HL-60 (cell line): Measurements from ENCODE around the gene TMCO6.
A peak's percentile ranks its signal among the peaks of the same experiment; 100 is the strongest.

ENCODE experiments used
- DNase-seq, 2 experiments: peaks; one replicate each; pipeline ENCODE4 v3.0.0-alpha.2; 2010 to 2020; ENCODE audit warnings: low read depth in 1 of 2, low spot score in 1 of 2
- H3K27ac ChIP-seq: fragments of 250-450 bp; sonication (Bioruptor Pico); replicated peaks from 2 replicates; pipeline ENCODE4 v1.5.1; 2020; ENCODE audit warnings: mild to moderate bottlenecking, moderate library complexity
- H3K27me3 ChIP-seq: fragments of 250-450 bp; sonication (Bioruptor Pico); 2 replicates; pipeline ENCODE4 v1.5.1; 2021; ENCODE audit warnings: mild to moderate bottlenecking, moderate library complexity; ENCODE audit not compliant: insufficient read depth, poor library complexity, severe bottlenecking
- H3K4me3 ChIP-seq: replicated peaks from 2 replicates; pipeline ENCODE4 v1.5.1; 2011; ENCODE audit warnings: mild to moderate bottlenecking, control low read depth, low read length; ENCODE audit not compliant: insufficient read depth
- GABPA ChIP-seq: IDR thresholded peaks from 2 replicates; pipeline ENCODE4 v1.6.1; 2012; ENCODE audit warnings: low read depth
- POLR2AphosphoS5 ChIP-seq: IDR thresholded peaks from 2 replicates; pipeline ENCODE4 v1.6.1; 2012; ENCODE audit warnings: low read depth
- SPI1 ChIP-seq: IDR thresholded peaks from 2 replicates; pipeline ENCODE4 v1.6.1; 2012; ENCODE audit warnings: low read depth, mild to moderate bottlenecking, borderline replicate concordance
- TF ChIP-seq, protein P1 (sequence below): IDR thresholded peaks from 2 replicates; pipeline ENCODE4 v1.6.1; 2012; ENCODE audit warnings: low read depth; ENCODE audit not compliant: insufficient replicate concordance
- TF ChIP-seq, protein P2 (sequence below): IDR thresholded peaks from one replicate; pipeline ENCODE4 v1.5.1; 2011; ENCODE audit warnings: low read length, control low read depth, inconsistent platforms; ENCODE audit not compliant: insufficient read depth

TMCO6 gene

DNA sequence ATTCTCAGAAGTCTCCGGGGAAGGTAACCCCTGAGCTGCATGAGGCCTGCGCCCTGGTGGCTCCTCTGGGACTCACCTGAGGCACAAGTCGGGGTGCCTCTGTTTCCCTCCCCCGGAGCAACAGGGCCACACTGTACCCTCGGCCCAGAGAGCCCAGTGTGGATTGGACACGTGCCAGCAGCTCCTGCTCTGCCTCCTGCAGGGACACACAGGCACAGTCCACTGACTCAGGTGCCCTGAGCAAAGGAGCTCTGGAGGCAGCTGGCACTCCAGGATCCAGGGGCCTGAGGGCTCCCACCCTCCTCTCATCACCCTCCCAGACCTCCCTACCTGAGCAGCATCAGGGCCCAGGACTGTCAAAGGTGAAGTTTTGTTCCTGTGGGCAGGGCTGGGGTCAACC lies 45.1 kb upstream of the TMCO6 start:
- DNase-seq = no peak

DNA sequence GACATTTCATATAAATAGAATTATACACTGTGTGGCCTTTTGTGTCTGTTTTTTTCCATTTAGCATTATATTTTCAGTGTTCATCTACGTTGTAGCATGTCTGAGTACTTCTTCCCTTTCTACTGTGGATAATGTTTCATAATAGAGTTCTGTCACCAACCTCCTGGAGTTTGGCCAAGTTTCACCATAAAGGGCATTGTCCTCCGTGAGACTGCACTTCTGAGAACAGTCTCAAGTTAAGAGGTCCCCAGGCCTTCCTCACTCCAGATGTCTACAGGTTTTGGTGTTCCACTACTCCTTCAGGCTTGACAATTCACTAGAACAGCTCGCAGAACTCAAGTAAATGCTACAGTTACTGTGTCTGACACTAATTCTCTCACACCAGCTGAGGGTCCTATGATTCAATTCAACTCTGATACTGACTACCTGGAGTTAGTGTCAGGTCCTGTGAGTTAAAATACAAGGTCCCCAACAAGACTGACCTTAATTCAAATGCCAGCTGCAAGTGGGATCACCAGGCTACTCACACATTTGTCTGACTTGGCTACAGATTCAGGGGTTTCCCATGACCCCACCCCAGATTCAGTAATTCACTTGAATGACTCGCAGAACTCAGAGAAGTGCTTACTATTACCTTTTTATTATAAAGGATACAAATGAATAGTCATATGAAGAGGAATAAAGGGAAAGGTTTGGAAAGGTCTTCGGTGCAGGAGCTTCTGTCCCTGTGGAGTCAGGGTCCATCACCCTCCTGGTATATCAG lies 43.5 kb upstream of the TMCO6 start:
- Histone ChIP-seq H3K4me3 (no peak overlapping the region), H3K27me3 (no peaks in the 10 kb centered on the region), H3K27ac (peak overlapping the region; percentile 59)
- TF ChIP-seq, protein P1, sequence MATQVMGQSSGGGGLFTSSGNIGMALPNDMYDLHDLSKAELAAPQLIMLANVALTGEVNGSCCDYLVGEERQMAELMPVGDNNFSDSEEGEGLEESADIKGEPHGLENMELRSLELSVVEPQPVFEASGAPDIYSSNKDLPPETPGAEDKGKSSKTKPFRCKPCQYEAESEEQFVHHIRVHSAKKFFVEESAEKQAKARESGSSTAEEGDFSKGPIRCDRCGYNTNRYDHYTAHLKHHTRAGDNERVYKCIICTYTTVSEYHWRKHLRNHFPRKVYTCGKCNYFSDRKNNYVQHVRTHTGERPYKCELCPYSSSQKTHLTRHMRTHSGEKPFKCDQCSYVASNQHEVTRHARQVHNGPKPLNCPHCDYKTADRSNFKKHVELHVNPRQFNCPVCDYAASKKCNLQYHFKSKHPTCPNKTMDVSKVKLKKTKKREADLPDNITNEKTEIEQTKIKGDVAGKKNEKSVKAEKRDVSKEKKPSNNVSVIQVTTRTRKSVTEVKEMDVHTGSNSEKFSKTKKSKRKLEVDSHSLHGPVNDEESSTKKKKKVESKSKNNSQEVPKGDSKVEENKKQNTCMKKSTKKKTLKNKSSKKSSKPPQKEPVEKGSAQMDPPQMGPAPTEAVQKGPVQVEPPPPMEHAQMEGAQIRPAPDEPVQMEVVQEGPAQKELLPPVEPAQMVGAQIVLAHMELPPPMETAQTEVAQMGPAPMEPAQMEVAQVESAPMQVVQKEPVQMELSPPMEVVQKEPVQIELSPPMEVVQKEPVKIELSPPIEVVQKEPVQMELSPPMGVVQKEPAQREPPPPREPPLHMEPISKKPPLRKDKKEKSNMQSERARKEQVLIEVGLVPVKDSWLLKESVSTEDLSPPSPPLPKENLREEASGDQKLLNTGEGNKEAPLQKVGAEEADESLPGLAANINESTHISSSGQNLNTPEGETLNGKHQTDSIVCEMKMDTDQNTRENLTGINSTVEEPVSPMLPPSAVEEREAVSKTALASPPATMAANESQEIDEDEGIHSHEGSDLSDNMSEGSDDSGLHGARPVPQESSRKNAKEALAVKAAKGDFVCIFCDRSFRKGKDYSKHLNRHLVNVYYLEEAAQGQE = no peak
- no peak for TF ChIP-seq GABPA
- peak; percentile 40; the same call in 1 of the 2 replicates for TF ChIP-seq SPI1
- TF ChIP-seq, protein P2, sequence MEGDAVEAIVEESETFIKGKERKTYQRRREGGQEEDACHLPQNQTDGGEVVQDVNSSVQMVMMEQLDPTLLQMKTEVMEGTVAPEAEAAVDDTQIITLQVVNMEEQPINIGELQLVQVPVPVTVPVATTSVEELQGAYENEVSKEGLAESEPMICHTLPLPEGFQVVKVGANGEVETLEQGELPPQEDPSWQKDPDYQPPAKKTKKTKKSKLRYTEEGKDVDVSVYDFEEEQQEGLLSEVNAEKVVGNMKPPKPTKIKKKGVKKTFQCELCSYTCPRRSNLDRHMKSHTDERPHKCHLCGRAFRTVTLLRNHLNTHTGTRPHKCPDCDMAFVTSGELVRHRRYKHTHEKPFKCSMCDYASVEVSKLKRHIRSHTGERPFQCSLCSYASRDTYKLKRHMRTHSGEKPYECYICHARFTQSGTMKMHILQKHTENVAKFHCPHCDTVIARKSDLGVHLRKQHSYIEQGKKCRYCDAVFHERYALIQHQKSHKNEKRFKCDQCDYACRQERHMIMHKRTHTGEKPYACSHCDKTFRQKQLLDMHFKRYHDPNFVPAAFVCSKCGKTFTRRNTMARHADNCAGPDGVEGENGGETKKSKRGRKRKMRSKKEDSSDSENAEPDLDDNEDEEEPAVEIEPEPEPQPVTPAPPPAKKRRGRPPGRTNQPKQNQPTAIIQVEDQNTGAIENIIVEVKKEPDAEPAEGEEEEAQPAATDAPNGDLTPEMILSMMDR = no peak
- peak; percentile 68 for TF ChIP-seq POLR2AphosphoS5
- DNase-seq = peak; percentile 93 to 97

More for the DNA sequence above, 45.1 kb upstream of the TMCO6 start:
- Histone ChIP-seq H3K4me3 (no peak overlapping the region), H3K27me3 (no peaks in the 10 kb centered on the region), H3K27ac (no peak overlapping the region)
- TF ChIP-seq, protein P1 = no peak
- no peak for TF ChIP-seq SPI1
- TF ChIP-seq POLR2AphosphoS5 = no peak
- TF ChIP-seq, protein P2 = no peak
- no peak for TF ChIP-seq GABPA

DNA sequence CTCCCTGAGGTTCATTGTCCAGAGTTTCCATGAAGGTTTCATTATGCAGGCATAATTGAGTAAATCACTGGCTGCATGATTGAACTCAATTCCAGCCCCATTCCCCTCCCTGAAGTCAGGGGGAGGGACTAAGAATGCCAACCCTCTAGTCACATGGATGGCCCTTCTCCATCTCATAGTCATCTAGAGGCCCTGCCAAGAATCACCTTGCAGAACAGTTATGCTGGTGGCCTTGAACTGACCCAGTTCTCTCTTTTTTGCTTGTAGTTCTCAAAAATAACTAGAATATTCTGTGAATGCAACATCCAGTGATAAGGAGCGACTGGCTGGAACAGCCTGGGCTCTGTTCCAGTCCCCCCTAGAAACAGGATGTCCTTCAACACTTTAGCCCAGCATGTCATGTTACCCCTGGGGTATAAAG lies 42.9 kb upstream of the TMCO6 start:
- Histone ChIP-seq H3K27ac (peak overlapping the region; percentile 59; the same call in 1 of the 2 replicates), H3K27me3 (no peaks in the 10 kb centered on the region), H3K4me3 (no peak overlapping the region)
- TF ChIP-seq SPI1 (no peak), POLR2AphosphoS5 (no peak), GABPA (no peak)
- TF ChIP-seq, protein P2 = no peak
- TF ChIP-seq, protein P1 = no peak
- no peak for DNase-seq
